Stimulated activated CD4-positive, alpha-beta T cell treated with anti-CD3 and anti-CD28 coated beads, Interleukin-1b, Interleukin-23, amount 100 ng/mL, for 24 hours (primary cell): ENCODE results near the gene RILPL1.
"Not testable (repeated sequence)": the region's sequence is repeated elsewhere in the genome, so short reads cannot be mapped to it uniquely, and the experiment has no call there.

ENCODE experiments used
- DNase-seq, 4 experiments: peaks; one replicate each; pipeline ENCODE4 v3.0.0-alpha.2; 2020; ENCODE audit warnings: low read depth in 4 of 4, low spot score in 1 of 4

The RILPL1 gene

DNA sequence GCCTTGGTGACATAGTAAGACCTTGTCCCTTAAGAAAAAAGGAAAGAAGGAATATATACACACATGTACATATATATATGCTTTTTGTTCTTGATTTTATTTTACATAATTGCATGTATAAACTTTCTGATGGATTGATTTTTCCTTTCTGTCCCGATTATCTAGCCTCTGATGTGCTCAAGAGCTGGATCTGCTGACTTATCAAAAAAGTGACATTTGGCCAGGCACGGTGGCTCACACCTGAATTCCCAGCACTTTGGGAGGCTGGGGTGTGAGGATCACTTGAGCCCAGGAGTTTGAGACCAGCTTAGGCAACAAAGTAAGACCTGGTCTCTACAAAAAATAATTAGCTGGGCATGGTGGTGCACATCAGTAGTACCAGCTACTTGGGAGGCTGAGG is 63.5 kb downstream of the RILPL1 start:
- no peak for DNase-seq

DNA sequence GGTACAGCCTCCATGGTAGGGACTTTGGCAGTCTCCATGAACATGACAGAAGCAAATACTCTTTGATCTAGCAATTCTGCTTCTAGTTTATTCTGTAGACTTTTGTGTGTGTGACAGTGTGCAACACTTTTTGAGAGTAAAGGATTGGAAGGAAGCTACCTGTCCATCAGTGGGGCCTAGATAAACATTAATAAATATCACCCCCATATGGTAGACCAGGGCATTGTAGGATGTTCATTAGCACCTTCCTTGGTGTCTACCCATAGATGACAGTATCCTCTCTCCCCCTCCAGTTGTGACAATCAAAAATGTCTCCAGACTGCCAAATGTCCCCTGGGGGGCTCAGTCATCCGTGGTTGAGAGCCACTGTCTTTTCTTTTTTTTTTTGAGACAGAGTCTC is 64.7 kb downstream of the RILPL1 start:
- DNase-seq: no peak

DNA sequence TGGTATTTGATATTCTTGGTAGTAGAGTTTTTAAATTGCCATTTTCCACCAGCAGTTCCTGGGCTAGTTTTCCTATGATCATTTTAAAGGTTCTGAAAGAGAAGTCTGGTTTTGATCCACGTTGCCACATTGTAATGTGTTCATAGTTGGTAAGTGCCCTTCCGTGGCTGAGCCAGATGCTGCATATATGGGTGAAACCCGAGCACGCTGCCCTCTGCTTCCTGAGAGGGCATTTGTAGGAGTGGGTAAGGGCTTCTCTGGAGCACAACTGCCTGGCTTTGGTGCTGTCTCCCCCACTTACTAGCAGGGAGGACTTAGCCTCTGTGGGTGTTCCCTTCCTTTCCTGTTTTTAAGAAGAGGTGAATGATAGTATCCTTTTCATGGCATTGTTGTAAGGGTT is 68.4 kb downstream of the RILPL1 start:
- DNase-seq: no peak

DNA sequence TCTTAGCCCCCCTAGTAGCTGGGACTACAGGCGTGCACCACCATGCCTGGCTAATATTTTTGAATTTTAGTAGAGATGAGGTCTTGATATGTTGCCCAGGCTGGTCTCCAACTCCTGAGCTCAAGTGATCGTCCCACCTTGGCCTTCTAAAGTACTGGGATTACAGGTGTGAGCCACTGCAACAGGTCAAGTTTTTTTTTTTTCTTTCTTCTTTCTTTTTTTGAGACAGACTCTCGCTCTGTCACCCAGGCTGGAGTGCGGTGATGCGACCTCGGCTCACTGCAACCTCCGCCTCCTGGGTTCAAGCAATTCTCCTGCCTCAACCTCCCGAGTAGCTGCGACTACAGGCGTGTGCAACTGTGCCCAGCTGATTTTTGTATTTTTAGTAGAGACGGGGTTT is 70.3 kb downstream of the RILPL1 start:
- not testable (repeated sequence) for DNase-seq

DNA sequence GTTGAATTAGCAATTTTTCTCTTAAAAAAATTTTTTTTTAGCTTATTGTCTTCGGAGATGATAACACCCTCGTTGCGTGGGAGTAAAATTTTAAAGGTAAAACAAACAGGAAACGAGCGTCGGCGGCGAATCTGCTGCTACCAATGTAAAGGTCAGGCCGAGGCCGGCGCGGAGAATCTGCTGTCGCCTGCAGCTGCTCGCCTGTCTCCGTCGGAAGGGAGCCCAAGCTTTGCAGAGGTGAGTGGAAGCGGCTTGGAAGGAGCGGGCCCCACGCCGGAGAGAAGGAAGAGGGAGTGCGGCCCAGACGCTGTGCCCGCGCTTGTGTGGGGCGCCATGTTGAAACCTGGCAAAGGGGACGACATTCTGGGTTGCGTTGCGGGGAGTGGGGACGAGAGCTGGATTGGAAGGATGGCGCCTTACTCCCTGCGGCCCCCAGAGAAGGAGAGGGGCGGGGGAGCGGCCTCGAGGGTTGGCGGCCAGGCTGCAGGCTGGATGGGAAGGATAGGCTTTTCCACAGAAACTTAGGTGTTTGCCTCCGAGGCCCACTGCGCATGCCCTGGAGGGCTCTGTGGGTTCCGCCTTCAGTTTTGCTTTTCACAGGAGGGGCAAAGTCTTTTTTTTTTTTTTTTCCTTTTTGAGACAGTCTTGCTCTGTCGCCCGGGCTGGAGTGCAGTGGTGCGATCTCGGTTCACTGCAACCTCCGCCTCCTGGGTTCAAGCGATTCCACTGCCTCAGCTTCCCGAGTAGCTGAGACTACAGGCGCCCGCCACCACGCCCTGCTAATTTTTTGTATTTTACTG is 75.3 kb downstream of the RILPL1 start, which contains the start of gene SNRNP35:
SNRNP35 (plus strand) TSS at position 160 of the 800 bp plus-strand sequence. CDS start 7,402 bp downstream, outside the sequence.
- peak; percentile 52 to 76 (median 63) for DNase-seq

DNA sequence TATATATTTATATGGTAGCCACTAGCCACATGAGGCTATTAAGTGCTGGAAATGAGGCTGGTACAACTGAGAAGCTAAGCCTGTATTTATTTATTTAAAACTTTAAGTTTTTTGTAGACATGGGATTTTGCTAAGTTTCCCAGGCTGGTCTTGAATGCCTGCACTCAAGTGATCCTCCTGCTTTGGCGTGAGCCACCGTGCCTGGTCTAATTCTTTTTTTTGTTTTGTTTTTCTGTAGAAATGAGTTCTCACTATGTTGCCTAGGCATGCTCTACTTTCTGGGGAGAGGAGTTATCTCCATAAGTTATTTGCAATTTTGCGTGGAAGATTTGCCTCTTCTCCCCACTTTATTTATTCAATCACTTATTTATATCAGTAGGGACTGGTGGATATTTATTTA is 80.4 kb downstream of the RILPL1 start:
- no peak for DNase-seq

DNA sequence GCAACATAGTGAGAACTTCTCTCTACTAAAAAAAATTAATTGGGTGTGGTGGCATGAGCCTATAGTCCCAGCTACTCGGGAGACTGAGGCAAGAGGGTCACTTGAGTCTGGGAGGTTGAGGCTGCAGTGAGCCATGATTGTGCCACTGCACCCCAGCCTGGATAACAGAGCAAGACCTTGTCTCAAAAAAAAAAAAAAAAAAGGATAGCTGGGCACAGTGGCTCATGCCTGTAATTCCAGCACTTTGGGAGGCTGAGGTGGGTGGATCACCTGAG is 81.3 kb downstream of the RILPL1 start:
- not testable (repeated sequence) for DNase-seq

DNA sequence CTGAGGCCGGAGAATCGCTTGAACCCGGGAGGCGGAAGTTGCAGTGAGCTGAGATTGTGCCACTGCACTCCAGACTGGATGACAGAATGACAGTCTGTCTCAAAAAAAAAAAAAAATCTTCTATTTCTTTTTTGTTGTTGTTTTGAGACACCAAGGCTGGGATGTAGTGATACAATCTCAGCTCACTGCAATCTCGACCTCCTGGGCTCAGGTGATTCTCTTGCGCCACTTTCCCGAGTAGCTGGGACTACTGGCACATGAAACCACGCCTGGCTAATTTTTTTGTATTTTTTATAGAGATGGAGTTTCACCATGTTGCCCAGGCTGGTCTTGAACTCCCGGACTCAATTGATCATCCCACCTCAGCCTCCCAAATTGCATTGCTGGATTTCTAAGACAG is 82.9 kb downstream of the RILPL1 start:
- DNase-seq: no peak

DNA sequence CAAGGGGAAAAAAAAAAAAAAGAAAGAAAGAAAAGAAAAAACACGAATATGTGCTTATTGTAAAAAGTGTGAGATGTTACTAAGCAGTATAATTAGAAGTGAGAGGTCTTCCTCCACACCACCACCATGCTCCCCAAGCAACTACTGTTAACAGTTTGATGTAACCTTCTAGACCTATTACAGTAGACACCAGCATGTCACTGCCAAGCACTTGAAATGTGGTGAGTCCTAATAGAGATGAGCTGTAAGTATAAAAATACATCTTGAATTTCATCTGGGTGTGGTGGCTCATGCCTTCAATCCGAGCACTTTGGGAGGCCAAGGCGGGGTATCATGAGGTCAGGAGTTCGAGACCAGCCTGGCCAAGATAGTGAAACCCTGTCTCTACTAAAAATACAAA is 83.7 kb downstream of the RILPL1 start:
- no peak for DNase-seq

DNA sequence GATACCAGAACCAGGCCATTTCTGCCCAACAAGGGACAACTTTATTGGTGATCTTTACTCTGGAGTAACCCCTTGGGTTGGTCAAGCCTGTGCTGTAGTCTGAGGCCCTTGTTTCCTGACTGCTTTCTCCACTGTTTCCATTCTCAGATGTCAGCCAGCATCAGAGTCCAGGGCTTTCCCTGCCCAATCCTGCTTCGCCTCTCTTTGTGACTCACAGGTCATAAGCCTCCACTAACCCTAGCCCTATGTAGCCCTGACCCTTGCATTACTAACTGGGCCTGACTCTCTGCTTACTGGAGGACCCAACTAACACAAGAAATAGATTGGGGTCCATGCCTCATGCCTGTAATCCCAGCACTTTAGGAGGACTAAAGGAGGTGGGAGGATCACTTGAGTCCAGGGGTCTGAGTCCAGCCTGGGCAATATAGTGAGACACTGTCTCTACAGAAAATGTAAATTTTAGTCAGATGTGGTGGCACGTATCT is 84.2 kb downstream of the RILPL1 start:
- DNase-seq: no peak

DNA sequence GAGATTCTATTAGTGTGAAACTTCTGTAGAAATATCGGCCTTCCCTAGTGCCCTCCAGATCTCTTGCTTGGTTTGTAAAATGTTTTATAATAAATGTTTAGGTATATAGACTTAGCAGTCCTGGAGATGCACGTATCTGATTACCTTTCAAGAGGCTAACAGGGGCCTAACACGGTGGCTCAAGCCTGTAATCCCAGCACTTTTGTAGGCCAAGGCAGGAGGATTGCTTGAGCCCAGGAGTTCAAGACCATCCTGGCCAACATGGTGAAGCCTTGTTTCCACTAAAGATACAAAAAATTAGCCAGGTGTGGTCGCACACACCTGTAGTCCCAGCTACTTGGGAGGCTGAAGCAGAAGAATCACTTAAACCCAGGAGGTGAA is 87.2 kb downstream of the RILPL1 start:
- no peak for DNase-seq

DNA sequence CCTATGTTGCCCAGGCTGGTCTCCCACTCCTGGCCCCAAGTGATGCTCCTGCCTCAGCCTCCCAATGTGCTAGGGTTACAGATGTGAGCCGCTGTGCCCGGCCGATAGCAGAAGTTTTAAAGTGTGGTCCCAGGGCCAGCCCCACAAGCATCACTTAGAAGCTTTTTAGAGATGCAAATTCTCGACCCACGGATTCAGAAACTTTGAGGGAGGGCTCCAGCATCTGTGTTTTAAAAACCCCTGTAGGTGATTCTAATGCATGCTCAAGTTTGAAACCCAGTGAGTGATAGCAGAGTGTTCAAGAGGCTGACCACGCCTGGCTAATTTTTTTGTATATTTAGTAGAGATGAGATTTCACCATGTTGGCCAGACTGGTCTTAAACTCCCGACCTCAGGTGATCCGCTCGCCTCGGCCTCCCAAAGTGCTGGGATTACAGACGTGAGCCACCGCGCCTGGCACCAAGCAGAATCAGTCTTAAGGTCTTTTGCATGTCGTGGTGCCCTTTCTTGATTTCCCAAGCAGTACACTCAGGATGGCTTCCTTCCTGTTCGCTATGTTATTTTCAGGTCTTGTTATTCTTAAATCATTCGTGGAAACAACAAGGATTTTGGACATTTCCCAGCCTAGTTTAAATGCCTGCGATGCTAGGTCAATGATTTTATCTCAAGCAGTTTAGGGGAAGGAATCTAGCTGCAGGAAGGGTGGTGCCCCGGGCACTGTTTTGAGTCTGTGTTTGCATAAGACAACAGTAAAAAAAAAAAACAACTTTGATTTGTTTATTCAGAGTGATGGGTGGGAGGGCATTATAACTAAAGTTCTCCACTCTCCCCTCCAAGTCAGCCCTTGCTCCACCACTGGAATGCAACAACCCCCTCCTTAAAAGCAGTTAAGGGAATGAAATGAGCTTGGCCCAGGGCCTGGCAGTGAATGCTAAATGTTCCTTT is 87.9 kb downstream of the RILPL1 start:
- no peak for DNase-seq

DNA sequence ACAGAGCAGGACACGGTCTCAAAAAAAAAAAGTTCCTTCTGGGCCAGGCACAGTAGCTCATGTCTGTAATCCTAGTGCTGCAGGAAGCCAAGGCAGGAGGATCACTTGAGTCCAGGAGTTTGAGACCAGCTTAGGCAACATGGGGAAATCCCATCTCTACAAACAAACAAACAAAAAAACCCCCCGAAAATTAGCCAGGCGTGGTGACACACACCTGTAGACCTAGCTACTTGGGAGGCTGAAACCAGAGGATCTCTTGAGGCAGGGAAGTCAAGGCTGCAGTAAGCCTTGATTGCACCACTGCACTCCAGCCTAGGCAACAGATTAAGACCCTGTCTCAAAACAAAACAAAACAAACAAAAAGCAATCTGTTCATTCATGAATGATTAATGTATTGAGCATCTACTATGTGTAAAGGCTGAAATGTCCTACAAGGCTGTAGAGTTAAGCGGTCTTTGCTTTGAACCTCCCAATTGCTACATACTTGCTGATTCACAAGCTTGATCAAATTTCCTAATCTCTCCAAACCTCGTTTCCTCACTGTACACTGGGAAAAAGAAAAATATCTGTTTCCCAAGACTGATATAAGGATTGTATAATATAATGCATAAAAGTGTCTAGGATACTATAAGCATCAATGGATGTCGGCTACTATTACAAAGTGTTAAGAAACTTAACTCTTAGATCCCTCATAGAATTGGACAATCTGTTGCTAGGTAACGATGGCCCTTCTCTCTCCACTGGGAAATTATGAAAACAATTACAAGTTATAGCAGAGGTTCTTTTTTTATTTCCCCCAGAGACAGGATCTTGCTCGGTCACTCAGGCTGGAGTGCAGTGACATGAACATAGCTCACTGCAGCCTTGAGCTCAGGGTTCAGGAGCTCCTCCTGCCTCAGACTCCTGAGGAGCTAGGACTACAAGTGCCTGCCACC is 89.2 kb downstream of the RILPL1 start:
- no peak for DNase-seq

DNA sequence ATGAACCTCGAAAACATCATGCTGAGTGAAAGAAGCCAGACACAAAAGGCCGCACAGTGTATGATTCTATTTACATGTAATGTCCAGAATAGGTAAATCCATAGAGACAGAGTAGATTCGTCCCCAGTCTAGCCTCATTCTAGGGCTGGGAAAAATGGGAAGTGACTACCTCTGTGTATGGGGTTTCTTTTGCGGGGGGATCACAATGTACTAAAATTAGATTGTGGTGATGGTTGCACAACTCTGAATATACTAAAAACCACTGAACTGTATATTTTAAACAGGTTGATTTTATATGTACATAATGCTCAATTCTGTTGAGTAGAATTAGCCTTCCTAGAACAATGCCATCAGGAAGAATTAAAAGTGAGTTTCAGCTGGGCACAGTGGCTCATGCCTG is 90.7 kb downstream of the RILPL1 start:
- DNase-seq: no peak

DNA sequence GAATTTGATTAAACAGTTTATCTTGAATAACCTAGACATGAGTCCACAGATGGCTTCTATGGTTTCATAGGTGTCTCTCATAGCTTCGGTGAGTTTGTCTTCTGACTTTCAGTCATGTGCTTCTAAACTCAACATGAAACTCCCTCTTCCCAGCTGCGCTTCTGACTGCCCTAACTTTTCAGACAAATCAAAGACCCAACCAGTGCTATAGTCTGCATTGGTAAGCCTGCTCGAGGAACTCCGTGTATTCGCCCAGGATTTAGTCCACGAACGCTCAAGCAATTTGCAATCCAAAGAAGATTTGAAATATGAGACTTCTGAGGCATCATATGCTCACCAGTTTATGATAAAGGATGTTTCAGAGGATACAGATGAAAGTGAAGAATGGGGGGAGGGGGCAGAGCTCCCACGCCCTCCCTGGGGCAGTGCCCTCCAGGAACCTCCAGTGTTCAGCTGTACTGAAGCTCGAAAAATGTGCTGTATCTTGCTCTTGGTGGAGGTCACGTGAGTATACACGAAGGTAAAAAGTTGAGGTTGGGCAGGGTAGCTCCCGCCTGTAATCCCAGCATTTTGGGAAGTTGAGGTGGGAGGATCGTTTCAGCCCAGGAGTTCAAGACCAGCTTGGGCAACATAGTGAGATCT is 91.9 kb downstream of the RILPL1 start:
- DNase-seq: no peak

DNA sequence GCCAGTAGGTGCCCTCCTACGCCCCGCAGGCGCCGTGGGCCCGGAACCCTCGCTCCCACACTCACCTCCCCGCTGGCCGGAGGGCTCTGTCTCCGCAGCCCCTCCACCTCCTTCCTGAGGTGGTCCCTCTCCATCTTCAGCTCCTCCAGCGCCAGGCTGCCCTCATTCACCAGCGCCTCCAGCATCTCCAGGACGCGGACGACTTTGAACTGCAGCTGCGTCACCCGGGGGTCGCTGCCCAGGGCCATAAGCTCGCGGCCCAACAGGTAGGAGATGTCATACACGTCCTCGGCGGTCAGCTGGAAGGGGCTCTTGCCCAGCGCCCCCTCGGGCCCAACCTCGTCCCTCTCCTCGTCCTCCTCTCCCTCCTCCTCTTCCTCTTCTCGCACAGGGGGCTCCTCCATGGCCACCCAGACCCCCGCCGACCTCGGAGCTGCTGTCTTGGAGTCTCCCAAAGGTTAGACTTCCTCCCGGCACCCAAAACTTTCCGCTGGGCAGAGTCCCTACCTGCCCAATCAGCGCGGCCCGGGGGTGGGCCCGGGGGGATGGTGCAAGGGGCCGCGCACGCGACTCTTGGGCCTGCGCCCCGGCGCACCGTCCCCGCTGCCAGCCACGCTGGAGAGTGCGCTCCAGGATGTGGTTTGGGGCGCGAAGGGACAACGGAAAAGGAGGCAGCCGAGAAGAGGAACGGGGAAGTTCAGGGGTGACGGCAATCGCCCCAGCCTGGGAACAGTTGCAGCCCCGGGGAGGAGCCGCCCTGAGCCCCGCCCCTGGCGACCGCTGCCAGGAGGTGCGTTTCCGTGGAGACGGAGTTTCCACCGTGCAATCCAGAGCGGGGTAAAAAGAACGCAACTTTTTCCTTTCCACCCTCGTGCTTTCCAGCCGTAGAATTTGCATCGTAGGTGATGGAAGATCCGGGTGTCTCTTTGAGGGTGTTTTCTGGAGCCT is 97.2 kb downstream of the RILPL1 start, which contains the start of gene RILPL2:
RILPL2 (minus strand) TSS at position 668 of the 948 bp plus-strand sequence; CDS start at position 404, 264 bp downstream.
- peak; percentile 74 to 93 (median 83) for DNase-seq

DNA sequence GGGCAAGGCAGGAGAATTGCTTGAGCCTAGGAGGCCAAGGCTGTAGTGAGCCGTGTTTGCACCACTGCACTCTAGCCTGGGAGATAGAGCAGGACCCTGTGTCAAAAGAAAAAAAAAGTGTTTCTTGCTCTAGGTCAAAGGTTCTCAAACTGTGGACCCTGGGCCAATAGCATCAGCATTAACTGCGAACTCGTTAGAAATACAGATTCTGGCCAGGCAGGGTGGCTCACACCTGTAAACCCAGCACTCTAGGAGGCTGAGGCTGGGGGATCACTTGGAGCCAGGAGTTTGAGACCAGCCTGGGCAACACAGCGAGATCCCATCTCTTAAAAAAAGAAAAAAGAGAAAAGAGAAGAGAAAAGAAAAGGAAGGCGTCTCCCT is 97.9 kb downstream of the RILPL1 start:
- no peak for DNase-seq

DNA sequence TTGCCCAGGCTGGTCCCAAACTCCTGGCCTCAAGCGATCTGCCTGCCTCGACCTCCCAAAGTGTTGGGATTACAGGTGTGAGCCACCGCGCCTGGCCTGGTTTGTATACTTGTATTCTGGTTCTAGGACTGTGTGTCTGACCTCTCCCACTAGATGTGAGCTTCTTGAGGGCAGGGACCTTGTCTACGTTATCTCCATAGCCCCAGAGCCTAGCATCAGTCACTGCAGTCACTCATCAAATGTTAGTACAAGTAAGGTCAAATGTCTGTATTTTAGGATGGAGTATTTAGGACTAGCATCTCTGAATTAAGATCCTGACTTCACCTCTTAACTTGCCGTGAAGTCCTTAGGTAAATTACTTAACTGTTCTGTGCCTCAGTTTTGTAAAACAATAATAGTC is 99.9 kb downstream of the RILPL1 start:
- DNase-seq: no peak
